Adipocyte (in vitro differentiated cells): ENCODE results near the gene USP24.
"Not testable (repeated sequence)": the region's sequence is repeated elsewhere in the genome, so short reads cannot be mapped to it uniquely, and the experiment has no call there.

Experiments used
- DNase-seq: peaks from one replicate; pipeline ENCODE4 v3.0.0-alpha.2; 2015; ENCODE audit warnings: low read depth
- H3K27me3 ChIP-seq: replicated peaks from 2 replicates; pipeline ENCODE4 v1.7.0; 2013; ENCODE audit warnings: mild to moderate bottlenecking, low read length, moderate library complexity; ENCODE audit not compliant: control insufficient read depth, insufficient read depth
- H3K36me3 ChIP-seq: 2 replicates; pipeline ENCODE4 v1.7.0; 2013; ENCODE audit warnings: low read length, mild to moderate bottlenecking, moderate library complexity; ENCODE audit not compliant: control insufficient read depth, insufficient read depth, severe bottlenecking
- H3K4me1 ChIP-seq: 2 replicates; pipeline ENCODE4 v1.7.0; 2013; ENCODE audit warnings: mild to moderate bottlenecking, low read length, moderate library complexity; ENCODE audit not compliant: control insufficient read depth, insufficient read depth
- H3K4me3 ChIP-seq: 2 replicates; pipeline ENCODE4 v1.7.0; 2013; ENCODE audit warnings: mild to moderate bottlenecking, low read length, moderate library complexity
- H3K9ac ChIP-seq: 2 replicates; pipeline ENCODE4 v1.7.0; 2013; ENCODE audit warnings: mild to moderate bottlenecking, low read length, moderate library complexity
- H3K9me3 ChIP-seq: 2 replicates; pipeline ENCODE4 v1.7.0; 2013; ENCODE audit warnings: mild to moderate bottlenecking, low read length, moderate library complexity; ENCODE audit not compliant: control insufficient read depth

The USP24 gene

DNA sequence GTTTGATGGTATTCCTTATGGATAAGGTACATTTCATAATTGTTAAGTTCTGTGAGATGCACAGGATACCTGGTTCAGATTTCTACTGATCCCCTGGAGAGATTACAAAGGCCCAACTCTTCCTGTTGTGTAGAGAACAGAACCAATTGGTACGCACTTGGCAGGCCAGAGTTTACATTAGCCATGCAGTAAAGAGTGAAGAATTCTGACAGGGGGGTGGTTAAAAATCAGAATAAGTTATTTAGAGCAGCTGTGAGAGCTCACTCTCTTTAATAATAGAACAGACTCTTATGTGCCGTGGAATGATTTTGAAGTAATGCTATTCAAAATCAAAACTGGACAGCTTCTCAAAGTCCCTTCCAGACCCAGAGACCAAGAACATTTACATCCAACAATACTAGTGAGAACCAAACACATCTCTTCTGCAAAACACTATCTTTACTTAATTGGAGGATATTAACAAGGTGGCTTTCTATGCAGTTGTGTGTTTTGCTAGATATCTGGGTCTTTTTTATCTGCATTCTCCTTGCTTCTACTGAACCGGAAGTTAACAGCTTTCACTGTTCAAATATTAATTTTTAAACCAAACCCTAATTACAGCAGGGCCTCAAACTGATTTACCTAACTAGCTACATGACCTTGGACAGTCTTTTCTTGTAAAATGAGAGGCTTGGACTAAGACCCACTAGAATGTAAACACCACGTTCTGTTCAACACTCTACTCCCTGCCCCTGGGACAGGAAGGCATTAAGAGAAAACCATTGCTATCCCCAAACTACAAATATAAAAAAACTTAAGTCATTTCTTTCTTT lies 4.0 kb downstream of the USP24 start:
- no peak for DNase-seq
- Histone ChIP-seq H3K36me3 (no peaks in the 10 kb centered on the region), H3K9me3 (no peaks in the 10 kb centered on the region), H3K4me3 (peak overlapping the region; percentile 99), H3K4me1 (peaks cover 59% of the 10 kb centered on the region), H3K27me3 (no peaks in the 10 kb centered on the region), H3K9ac (peak overlapping the region; percentile 98)

DNA sequence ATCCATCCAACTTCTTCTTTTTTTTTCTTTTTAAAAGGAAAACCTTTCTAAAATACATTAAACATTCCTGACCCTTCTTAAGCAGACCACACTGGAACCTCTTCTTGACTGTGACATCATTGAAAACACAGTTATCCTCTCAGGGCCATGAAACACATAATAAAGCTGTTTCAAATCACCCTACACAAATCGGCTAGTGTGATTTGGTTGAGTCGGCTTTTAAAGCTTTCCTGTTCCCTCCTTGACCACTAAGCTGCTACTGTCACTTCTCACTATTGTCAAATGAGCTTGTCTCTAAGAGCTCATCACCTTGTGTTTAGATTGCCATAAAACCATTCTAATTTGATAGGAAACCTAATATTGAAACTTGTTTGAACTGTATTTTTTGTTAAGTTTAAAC lies 5.9 kb downstream of the USP24 start:
- H3K9ac ChIP-seq: no peak overlapping the region
- DNase-seq: peak; percentile 30
- no peaks in the 10 kb centered on the region for H3K36me3 ChIP-seq
- H3K9me3 ChIP-seq: no peaks in the 10 kb centered on the region
- H3K27me3 ChIP-seq: no peaks in the 10 kb centered on the region
- no peak overlapping the region for H3K4me3 ChIP-seq
- H3K4me1 ChIP-seq: peaks cover 73% of the 10 kb centered on the region

DNA sequence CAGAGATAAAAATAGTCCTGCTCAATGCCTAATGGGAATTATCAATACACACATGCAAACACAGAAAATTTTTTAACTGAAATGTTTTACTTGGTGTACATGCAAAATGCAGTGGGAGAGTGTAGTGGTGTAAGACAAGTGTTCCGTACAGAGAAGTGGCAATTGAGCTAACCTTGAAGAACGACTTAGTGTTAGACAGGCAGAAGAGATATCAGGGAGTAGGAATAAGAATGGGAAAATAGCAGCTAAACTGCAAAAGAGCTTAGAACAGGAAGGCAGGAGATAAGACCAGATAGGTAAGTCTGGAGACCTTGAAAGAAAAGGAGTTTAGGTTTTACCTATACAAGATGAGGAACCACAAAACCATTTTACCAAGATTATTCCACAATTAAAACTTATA lies 9.0 kb downstream of the USP24 start:
- no peak for DNase-seq
- Histone ChIP-seq H3K4me1 (peaks cover 68% of the 10 kb centered on the region), H3K36me3 (no peaks in the 10 kb centered on the region), H3K9ac (peak overlapping the region; percentile 22), H3K4me3 (no peak overlapping the region), H3K9me3 (no peaks in the 10 kb centered on the region), H3K27me3 (no peaks in the 10 kb centered on the region)

DNA sequence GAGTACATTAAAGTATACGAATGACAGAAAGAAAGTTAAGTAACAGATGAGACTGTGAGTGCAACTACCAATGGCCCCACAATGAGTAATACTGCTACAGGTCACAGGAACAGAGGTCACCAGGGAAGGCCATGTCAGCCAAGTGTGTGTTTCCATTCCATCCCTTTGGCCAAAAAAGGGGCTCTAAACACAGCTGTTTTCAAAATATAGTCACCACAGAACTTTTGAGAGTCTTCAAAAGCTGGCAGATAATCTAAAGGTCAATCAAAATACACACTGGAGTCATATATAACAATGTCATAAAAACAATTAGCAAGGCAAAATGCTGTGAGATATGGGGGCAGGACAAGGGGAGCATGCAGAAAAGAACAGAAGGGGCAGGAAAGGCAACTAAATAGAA lies 10.2 kb downstream of the USP24 start:
- Histone ChIP-seq H3K27me3 (no peaks in the 10 kb centered on the region), H3K4me3 (peak overlapping the region; percentile 57), H3K9ac (peak overlapping the region; percentile 61), H3K36me3 (no peaks in the 10 kb centered on the region), H3K4me1 (peaks cover 56% of the 10 kb centered on the region), H3K9me3 (no peaks in the 10 kb centered on the region)
- no peak for DNase-seq

DNA sequence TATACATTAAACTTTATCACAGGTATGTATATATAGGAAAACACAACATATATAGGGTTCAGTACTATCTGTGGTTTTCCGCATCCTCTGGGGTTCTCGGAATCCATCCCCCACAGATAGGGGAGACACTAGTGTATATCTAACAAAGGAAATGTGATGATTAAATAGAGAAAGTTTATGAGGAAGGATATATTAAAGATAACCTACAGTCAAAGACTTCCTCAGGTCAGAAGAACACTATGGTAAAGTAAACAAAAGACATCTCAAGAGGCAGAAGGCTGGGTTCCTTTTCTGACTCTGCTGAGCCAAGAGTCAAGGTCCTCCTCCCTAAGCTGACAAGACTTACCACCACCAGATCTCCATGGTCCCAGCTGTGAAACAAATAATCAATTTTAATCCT lies 12.1 kb downstream of the USP24 start:
- no peak overlapping the region for H3K4me3 ChIP-seq
- no peak for DNase-seq
- H3K36me3 ChIP-seq: no peaks in the 10 kb centered on the region

DNA sequence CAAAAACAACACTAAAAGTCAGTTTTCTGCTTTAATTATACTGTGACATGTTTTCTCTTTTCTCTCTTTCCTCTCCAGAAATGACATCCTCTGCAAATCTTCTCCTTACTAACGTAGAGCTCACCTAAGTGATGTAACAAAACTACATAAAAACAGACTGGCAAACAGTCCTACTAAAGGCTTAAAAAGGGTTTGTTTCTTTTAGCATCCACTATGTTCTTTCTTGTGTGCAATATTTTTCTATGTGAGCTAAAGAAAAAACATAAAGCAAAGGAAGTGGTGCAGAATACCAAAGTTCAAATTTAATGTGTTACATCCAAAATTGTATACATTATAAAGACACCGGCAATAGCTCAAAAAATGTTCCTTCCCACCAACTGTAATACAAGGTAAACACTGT lies 14.5 kb downstream of the USP24 start:
- Histone ChIP-seq H3K36me3 (no peaks in the 10 kb centered on the region), H3K9me3 (no peaks in the 10 kb centered on the region), H3K4me1 (peaks cover 40% of the 10 kb centered on the region), H3K4me3 (no peak overlapping the region), H3K9ac (no peak overlapping the region), H3K27me3 (no peaks in the 10 kb centered on the region)
- DNase-seq: no peak

More for the DNA sequence above, 12.1 kb downstream of the USP24 start:
- Histone ChIP-seq H3K9me3 (no peaks in the 10 kb centered on the region), H3K27me3 (no peaks in the 10 kb centered on the region), H3K4me1 (peaks cover 43% of the 10 kb centered on the region), H3K9ac (no peak overlapping the region)

DNA sequence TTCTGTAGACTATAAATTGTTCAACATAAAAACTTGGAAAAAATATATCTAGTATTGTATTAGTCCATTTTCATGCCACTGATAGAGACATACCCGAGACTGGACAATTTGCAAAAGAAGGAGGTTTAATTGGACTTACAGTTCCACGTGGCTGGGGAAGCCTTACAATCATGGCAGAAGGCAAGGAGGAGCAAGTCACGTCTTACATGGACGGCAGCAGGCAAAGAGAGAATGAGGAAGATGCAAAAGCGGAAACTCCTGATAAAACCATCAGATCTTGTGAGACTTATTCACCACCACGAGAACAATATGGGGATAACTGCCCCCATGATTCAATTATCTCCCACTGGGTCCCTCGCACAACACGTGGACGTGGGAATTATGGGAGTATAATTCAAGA lies 15.4 kb downstream of the USP24 start:
- DNase-seq, H3K4me3 ChIP-seq, H3K9me3 ChIP-seq, H3K27me3 ChIP-seq, H3K36me3 ChIP-seq, H3K9ac ChIP-seq: not testable (repeated sequence)
- peaks cover 40% of the 10 kb centered on the region for H3K4me1 ChIP-seq

DNA sequence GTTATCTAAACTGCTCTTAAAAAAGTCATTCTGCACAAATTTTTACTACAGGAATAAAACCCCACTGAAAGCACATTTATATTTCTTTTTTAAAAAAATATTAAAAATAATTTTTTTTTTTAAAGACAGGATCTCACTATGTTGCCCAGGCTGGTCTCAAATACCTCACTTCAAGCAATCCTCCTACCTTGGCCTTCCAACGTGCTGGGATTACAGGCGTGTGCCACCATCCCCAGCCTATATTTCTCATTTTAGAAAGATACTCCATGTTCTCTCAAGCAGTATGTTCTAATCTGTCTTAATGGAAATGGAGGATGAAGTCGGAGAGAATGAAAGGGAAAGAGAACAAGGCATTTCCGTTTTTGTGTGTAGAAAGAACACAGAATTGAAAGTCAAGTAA lies 17.1 kb downstream of the USP24 start:
- Histone ChIP-seq H3K9me3 (no peaks in the 10 kb centered on the region), H3K27me3 (no peaks in the 10 kb centered on the region), H3K4me1 (peaks cover 37% of the 10 kb centered on the region), H3K4me3 (no peak overlapping the region), H3K9ac (no peak overlapping the region), H3K36me3 (peaks cover under 1% of the 10 kb centered on the region)
- DNase-seq: no peak

DNA sequence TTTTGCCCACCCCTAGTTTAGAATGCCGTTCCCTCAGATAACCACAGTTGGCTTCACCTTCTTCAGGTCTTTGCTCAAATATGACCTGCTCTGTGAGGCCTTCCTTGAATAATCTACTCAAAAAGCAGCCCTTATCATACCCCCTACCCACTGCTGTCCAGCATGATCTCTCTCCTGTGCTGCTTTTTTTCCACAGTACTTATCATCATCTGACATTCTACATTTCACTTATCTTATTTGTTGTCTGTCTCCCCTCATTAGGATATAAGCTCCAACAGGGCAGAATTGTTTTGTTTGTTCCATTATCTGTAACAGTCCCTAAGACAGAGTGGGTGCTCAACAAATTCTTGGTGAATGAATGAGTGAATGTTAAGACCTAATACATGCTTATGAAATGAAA lies 18.1 kb downstream of the USP24 start:
- Histone ChIP-seq H3K27me3 (no peaks in the 10 kb centered on the region), H3K9ac (no peak overlapping the region), H3K4me1 (peaks cover 37% of the 10 kb centered on the region), H3K9me3 (no peaks in the 10 kb centered on the region), H3K36me3 (peaks cover 5% of the 10 kb centered on the region), H3K4me3 (no peak overlapping the region)
- DNase-seq: no peak

DNA sequence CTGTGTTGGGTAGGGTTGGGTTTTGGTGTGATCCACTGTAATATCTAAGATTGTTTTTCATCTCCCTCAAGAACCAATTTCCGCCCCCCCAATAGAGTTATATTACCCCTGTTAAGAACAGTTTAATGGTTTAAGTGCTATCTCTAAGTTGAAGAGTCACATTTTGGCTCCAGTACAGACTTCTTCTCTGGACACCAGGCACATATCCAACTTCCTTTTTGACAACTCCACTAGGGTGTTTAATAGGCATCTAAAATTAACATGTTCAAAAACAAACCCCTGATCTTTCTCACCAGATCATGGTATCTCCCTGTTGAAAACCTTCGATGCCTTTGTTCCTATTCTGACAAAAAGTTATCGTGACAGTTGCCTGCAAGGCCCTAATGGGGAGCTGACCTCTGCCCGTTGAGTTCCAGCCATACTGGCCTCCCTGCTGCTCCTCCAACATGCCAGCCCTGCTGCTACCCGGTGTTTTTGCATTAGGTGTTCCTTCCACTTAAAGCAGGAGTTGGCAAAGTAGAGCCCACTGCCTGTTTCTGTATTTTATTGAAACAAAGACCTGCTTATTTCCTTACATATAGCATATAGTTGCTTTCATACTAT lies 18.6 kb downstream of the USP24 start:
- Histone ChIP-seq H3K4me3 (no peak overlapping the region), H3K9ac (no peak overlapping the region), H3K27me3 (no peaks in the 10 kb centered on the region), H3K36me3 (peaks cover 5% of the 10 kb centered on the region), H3K4me1 (peaks cover 37% of the 10 kb centered on the region), H3K9me3 (no peaks in the 10 kb centered on the region)
- DNase-seq: no peak

DNA sequence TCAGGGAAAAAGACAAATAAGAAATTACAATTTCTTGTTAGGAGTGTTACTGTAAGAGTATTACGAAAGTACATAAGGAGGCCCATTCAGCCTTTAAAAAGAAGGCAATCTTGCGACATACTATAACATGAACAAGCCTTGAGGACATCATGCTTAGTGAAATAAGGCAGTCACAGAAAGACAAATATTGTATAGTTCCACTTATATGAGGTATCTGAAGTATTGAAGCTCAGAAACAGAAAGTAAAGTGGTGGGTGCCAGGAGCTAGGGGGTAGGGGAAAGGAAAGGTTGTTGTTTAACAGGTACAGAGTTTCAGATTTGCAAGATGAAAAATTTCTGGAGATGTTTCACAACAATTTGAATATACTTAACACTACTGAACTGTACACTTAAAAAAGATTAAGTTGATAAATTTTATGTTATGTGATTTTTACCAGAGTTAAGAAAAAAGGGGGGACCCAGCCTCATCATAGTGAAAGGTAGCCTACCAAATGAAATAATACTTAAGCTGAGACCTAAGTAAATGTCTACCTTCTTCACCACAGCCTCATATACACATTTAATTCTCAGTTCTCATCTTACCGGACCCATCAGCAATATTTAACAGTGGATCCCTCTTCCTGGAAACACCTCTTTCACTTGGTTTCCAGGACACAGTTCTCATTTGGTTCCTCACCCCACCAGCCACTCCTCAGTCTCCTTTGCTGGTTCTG lies 19.5 kb downstream of the USP24 start:
- H3K4me3 ChIP-seq: no peak overlapping the region
- peaks cover 5% of the 10 kb centered on the region for H3K36me3 ChIP-seq
- peak; percentile 89 for DNase-seq
- no peaks in the 10 kb centered on the region for H3K27me3 ChIP-seq
- no peaks in the 10 kb centered on the region for H3K9me3 ChIP-seq
- peaks cover 37% of the 10 kb centered on the region for H3K4me1 ChIP-seq
- H3K9ac ChIP-seq: no peak overlapping the region
